Measurements from ENCODE around the gene DGKD.

The DGKD gene, protein sequence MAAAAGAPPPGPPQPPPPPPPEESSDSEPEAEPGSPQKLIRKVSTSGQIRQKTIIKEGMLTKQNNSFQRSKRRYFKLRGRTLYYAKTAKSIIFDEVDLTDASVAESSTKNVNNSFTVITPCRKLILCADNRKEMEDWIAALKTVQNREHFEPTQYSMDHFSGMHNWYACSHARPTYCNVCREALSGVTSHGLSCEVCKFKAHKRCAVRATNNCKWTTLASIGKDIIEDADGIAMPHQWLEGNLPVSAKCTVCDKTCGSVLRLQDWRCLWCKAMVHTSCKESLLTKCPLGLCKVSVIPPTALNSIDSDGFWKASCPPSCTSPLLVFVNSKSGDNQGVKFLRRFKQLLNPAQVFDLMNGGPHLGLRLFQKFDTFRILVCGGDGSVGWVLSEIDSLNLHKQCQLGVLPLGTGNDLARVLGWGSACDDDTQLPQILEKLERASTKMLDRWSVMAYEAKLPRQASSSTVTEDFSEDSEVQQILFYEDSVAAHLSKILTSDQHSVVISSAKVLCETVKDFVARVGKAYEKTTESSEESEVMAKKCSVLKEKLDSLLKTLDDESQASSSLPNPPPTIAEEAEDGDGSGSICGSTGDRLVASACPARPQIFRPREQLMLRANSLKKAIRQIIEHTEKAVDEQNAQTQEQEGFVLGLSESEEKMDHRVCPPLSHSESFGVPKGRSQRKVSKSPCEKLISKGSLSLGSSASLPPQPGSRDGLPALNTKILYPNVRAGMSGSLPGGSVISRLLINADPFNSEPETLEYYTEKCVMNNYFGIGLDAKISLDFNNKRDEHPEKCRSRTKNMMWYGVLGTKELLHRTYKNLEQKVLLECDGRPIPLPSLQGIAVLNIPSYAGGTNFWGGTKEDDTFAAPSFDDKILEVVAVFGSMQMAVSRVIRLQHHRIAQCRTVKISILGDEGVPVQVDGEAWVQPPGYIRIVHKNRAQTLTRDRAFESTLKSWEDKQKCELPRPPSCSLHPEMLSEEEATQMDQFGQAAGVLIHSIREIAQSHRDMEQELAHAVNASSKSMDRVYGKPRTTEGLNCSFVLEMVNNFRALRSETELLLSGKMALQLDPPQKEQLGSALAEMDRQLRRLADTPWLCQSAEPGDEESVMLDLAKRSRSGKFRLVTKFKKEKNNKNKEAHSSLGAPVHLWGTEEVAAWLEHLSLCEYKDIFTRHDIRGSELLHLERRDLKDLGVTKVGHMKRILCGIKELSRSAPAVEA

DNA sequence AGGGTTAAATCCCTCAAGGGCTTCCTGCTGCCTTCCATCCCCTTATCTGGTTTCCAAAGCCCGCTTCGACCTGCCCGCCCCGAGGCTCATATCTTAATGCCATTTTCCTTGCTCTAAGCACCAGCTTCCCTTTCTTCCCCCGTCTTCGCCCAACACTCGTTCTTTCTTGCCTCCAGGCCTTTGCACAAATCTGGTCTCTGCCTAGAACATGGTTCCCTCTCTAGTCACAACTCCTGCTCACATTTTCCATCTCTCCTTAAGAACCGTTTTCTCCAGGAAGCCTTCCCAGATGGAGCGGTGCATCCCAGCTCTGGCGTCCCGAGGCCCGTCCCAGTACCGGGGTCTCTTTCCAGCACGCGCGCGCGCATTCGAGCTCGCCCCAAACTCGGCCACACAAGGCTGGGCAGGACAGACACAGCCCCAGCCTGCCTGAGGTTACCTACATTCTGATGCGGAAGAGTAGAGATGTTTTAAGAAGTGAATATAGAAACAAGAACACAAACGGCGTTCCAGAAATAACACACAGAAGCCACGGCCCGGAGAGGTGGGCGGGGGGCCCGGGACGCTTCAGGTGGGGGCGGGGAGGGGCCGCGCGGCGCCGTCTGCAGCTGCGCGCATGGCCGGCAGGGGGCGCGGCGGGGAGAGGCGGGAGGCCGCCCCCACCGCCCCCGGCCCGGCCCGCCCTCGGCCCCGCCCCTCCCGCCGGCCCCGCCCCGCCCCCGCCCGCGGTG, at the start of gene DGKD:
Gene DGKD, plus strand, starts transcription at position 726 of the 731 bp plus-strand sequence. CDS start 25 bp downstream, outside the sequence.
- in situ Hi-C loops (cut with HindIII; ENCODE audit: low sequenced_read_pairs): no loop called here

DNA sequence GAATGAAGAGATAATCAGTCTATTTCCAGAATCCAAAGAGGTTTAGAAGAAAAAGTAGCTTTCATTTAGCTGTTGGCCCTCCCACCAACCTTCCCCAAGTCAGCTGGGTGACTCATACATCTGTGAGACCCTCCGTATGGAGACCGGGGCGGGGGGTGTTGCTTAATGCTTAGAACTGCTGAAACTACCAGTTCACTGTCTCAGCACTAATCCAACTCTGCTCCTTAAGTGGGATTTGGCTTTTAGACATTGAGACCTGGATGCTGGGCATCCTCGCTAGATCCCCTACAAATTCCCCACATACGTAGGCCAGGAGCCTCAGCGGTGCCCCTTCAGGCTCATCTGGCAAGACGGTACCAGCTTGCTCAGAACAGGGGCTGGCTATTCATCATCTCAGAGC, 46.7 kb upstream of the DGKD start, which contains the start of gene SAG:
Gene SAG, plus strand, starts transcription at position 252 of the 400 bp plus-strand sequence. CDS start 1,374 bp downstream, outside the sequence.
- in situ Hi-C loops (cut with HindIII; ENCODE audit: low sequenced_read_pairs): no loop called here

DNA sequence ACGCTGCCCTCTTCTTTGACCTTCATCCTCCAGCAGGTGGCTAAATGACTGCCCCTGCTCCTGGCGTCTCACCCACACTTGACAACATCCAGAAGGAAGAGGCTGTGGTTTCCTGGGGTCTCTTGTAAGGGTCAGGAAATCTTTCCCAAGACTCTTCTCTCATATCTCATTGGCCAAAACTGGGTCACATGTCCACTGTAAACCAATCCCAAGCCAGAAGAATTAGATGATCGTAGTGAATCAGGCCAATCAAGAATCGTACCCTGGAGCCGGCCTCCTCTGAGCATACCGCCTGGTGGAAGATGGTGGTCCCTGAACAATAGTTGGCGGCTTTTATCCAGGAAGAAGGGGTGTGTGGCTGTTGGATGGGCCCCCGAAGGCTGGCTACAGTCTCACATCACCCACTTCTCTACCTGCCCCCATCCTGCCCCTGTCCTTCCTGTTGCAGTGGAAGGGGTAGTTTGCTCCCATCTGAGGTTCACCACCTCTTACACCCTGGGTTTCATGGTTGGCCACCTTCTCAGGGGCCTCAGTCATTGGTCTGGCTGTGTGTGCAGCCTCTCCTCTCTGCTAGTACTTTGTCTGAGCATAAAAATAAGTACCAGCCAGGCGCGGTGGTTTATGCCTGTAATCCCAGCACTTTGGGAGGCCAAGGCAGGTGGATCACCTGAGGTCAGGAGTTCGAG, 42.9 kb upstream of the DGKD start:
- in situ Hi-C loops (cut with HindIII; ENCODE audit: low sequenced_read_pairs): no loop called here

DNA sequence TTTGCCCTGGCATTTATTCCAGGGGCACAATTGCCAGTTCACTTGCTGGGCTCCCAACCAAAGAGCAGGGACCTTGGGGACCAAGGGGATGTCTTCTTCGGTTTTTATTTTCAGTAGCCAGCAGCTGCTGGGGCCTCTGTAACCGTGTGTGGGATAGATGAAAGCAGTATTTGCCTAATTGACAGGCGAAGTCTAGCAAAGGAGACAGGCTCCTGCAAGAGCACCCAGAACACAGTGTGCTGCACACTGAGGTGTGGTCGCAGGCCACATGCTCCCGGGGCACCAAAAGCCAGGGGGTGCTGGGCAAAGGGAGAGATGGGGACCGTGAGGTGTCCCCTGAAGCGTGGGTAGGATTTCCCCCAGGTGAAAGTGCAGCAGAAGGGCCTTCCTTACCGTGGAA, 41.4 kb upstream of the DGKD start:
- in situ Hi-C loops (cut with HindIII; ENCODE audit: low sequenced_read_pairs): no loop called here

DNA sequence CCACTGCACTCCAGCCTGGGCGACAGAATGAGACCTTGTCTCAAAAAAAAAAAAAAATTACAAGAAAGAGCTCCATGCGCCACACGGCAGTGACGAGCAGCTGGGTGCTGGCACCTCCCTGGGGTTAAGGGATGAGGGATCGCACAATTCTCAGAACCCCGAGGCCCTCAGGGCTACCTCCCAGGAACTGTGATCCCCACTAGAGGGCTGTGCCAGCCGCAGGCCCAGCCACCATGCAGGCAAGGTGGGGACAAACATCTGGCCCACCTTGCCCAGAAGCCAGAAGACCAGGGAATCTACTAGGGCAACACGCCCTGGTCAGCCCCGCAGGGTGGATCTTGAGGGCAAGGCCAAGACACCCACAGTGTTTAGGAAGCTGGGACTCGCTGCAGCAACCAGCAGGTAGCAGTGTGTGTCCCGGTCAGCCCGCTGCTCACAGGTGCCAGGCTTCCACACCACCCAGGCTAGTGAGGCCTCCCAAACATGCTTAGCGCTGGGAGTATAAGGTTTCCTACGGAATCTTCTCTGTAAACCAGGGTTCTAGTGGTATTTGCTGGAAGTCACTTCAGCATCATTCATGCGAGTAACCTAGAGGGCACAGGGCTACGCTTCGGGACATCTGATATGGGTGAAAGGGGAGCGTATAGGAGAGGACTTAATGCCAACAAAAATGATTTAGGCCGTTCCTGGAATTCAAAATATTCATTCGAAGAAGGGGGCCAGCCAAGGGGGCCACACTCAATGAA, 39.9 kb upstream of the DGKD start:
- in situ Hi-C loops (cut with HindIII; ENCODE audit: low sequenced_read_pairs): no loop called here

DNA sequence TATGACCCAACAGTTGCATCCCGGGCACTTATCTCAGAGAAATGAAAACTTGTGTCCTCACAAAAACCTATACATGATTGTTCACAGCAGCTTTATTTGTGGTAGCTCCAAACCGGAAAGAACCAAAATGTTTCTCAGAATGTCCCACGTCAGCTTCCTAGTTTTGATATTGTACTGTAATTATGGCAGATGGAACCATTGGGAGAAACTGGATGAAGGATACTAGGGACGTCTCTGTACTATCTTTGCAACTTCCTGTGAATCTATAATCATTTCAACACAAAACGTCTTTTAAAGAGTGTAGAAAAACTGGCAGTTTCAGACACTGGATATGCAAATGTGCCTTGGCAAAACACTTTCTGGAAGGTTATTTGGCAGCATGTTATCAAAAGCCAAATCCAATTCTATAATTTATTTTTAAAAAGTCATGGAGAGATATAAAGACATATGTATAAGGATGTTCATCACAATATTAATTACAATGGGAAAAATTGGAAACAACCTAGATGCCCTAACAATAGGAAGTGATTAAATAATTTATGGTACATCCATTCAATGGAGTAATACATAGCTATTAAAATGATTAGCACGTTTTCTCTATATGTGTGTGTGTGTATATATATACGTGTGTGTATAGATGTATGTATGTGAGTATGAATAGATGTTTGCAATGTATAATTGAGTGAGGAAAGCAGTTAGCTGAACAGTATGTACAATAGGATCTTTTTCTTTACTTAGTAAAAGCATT, 36.9 kb upstream of the DGKD start:
- in situ Hi-C loops (cut with HindIII; ENCODE audit: low sequenced_read_pairs): no loop called here

DNA sequence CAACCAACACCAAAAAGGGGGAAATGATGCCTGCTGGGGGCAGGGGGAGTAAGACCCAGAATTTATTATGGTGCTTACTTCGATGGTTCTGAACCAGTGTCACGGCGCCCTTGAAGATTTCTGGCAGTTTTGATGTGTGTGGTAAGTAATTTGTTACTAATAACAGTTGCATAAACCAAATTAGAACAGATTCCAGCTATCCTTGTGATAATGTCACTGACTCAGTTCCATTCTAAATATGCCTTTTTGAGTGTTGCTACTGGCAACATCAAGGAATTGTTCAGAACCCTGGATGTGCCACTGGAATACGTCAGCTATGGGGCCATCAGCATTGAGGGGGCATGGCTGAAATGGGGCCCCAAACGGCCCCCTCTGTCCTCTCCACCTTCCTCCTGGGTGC, 35.0 kb upstream of the DGKD start:
- in situ Hi-C loops (cut with HindIII; ENCODE audit: low sequenced_read_pairs): no loop called here

DNA sequence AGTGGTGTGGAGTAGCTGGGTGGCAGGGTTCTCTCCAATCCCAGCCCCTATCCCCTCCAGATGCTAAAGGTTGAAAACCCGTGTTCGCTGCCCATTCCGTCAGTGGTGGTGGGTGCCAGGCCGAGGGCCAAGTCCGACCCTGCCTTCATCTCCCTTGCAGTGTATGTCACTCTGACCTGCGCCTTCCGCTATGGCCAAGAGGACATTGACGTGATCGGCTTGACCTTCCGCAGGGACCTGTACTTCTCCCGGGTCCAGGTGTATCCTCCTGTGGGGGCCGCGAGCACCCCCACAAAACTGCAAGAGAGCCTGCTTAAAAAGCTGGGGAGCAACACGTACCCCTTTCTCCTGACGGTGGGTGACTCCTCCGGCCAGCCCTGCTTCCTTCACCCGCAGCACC, 33.8 kb upstream of the DGKD start:
- in situ Hi-C loops (cut with HindIII; ENCODE audit: low sequenced_read_pairs): no loop called here

DNA sequence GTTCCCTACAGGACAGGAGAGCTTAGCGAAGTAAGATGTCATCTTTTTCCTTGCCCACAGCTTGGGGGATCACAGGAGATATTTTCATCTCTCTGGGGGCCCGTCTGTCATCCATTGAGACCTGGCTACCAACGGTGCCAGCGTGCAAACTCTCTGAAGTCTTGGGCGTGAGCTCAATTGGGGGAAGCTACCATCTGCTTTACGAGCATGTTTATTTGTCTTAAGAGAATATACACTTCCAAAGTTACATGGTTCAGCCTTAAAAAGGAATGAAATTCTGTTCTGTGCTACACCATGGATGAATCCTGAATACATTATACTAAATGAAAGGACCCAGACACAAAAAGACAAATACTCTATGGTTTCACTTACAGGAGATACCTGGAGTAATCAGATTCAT, 33.1 kb upstream of the DGKD start:
- in situ Hi-C loops (cut with HindIII; ENCODE audit: low sequenced_read_pairs): no loop called here

DNA sequence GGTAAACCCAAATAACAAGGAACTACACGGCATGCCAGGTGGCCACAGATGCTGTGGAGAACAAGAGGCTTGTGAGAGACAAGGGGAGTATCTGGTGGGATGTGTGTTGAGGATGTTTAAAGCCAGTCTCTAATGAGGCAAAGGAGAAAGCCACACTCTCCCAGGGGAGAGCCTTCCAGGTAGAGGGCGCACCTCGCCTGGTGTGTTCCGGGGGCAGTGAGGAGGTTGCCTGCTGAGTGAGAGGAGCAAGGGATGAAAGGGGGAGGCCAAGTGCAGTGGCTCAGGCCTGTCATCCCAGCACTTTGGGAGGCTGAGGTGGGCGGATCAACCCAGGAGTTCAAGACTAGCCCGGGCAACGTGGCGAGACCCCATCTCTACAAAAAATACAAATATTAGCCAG, 30.4 kb upstream of the DGKD start:
- in situ Hi-C loops (cut with HindIII; ENCODE audit: low sequenced_read_pairs): no loop called here

DNA sequence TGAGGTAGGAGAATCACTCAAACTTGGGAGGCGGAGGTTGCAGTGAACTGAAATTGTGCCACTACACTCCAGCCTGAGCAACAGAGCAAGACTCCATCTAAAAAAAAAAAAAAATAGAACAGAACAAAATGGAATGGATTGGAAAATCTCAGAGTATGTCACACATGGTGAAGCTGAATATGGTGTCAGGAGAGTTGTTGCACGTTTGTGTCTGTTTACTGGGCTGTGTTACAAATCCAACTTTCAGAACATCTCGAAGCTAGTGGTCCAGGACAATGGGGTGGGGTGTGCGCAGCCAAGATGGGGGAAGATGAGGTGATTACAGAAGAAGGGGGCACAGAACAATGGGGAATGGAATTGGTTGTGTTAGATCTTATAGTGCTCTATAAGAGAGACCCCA, 29.0 kb upstream of the DGKD start:
- in situ Hi-C loops (cut with HindIII; ENCODE audit: low sequenced_read_pairs): no loop called here

DNA sequence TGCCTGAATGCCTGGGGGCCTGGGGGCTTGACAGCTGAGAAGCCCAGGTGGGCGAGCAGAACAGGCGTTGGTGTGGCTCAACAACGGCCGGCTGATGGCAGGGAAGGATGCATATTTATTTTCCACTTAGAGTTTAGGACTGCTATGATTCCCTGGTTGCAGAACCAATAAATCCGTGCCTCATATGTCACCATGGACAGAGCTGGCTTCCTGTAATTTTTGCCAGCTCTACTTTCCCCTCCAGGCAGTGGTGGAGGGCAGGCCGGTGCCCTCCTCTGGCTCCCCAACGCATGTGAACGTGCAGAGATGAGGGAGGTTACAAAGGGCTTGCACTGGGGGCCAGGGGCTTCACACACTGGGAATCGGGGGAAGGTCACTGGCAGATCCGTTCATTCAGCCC, 28.5 kb upstream of the DGKD start:
- in situ Hi-C loops (cut with HindIII; ENCODE audit: low sequenced_read_pairs): no loop called here

DNA sequence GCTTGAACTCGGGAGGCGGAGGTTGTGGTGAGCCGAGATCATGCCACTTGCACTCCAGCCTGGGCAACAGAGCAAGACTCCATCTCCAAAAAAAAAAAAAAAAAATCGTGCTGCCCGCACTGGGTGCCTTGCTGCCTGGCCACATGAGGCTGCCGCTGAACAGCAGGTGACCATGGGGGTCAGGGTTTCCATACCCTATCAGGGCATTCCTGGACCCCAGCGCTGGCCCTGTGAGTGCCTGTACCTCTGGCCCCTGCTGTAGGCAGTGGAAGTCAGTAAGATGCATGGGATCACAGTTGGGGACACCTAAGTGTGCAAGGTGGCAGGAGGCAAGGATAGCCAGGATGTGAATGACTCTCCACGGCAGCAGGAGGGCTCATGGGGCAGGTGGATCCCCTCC, 27.8 kb upstream of the DGKD start:
- in situ Hi-C loops (cut with HindIII; ENCODE audit: low sequenced_read_pairs): no loop called here

DNA sequence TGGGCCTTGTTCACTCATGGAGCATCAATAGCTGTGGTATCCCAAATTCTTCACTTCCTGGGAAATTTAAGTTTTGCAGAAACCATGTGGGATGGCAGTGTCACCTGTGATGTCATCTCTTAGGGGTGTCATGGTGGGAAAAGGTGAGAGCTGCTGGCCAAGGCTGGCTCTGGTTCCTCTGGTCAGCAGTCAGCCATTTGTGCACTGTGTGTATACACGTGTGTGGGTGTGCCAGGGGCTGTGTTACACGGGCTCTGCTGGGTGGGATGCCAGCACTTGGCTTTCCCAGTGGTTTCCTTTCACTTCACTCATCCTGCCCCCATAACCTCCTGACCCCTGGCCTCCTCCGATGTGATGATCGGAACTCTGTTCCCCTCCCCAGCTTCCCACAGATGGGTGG, 25.4 kb upstream of the DGKD start:
- in situ Hi-C loops (cut with HindIII; ENCODE audit: low sequenced_read_pairs): no loop called here

DNA sequence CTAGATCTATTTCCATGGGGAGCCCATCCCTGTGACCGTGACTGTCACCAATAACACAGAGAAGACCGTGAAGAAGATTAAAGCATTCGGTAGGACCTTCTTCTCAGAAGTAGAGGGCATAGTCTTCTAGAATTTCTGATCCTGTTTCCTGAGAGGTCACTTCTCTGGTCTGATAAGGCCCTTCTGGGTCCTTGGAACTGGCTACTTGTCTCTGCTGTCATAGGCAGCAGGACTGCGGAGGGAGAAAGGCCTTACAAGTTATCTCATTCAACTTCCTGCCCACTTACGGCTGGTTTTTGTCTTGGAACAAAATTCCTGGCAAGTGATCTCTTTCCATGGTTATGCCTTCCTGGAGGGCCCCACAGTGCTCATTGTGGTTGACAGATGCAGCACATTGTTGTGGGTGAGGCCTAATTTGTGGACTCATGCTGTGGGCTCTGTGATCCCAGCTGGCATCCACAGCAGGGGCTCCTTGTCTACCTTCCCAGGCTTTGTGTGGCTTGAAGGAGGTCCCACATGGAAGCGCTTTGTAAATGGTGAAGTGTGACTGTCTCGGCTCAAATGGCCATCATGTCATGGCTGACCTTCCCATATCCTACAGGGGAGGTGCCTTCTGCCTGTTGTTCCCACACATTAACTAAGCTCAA, 24.7 kb upstream of the DGKD start:
- in situ Hi-C loops (cut with HindIII; ENCODE audit: low sequenced_read_pairs): no loop called here

DNA sequence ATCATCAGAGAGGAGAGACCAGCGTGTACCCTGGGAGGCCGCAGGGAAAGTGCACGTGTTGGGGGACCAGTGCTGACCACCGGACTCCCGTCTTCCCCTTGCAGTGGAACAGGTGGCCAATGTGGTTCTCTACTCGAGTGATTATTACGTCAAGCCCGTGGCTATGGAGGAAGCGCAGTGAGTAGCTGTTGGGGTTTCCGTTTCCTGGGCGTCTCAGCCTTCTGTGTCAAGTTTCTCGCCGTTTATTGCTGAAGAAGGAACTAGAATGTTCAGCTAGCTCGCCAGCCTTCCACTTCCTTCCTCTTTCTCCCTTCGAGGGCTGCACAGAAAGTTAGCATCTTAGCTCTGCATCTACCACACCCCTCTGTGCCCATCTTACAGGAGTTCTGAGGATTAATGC, 22.8 kb upstream of the DGKD start:
- in situ Hi-C loops (cut with HindIII; ENCODE audit: low sequenced_read_pairs): no loop called here

DNA sequence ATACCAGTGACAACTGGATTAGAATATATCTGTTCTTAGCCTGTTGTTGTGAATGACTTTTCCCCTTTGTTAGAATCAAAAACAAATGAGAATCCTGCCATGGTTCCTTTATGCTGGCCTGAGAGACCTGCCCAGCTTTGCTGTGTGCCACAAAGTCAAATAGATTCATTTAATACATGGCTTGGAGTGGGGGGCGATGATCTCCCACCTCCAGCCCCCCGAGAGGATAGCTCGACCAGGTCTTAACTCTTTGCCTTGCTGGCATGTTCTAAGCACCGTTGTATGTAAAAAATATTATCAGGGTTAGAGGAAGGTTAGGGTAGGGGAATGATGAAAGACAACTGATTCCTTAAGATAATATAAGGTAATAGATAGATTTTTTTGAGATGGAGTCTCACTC, 22.2 kb upstream of the DGKD start:
- in situ Hi-C loops (cut with HindIII; ENCODE audit: low sequenced_read_pairs): no loop called here

DNA sequence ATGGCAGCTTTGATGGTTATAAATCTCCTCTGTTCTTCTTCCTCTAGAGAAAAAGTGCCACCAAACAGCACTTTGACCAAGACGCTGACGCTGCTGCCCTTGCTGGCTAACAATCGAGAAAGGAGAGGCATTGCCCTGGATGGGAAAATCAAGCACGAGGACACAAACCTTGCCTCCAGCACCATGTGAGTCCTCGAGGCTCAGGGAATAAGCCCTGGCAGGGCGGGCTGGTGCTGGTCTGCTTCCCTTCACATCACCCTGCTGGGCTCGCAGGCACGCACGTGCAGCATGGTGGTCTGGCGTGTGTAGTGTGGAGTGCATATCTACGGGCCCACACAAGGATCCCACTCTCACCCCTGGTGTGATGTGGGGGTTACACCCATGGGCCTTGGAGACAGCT, 19.4 kb upstream of the DGKD start:
- in situ Hi-C loops (cut with HindIII; ENCODE audit: low sequenced_read_pairs): no loop called here

Measured in endothelial cell of hepatic sinusoid (primary cell).